ENCODE data around the gene CASZ1. TPM values are rescaled to one million over a fixed set of nuclear protein-coding genes. Genes with fewer than 3 reads are reported as not detected.

CASZ1 gene
- total RNA-seq, 1 experiment from 2014 or later, result 27.8 TPM

DNA sequence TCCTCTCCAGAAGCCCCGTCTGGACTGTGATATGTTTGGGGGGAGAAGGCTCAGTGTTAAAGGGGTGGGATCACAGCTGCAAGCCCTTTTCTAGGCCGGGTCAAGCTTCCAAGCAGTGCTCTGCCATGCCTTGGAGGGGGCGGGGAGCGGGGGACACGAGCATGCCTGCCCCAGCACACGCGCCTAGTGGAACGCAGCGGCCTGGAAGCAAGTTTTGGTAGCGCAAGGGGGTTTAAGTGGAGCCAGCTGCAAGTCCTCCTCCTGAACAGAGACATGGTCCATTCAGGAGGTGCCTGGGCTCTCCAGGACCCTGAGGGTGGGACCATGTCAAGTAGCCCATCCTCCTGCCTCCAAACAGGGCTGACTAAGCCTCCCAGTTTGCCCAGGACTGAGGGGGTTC, 112.2 kb downstream of the CASZ1 start:
- ATAC-seq, result no peak
- no TSS peak for BruUV-seq (replicated peaks)
- H3K27me3 ChIP-seq (ENCODE audit: control insufficient read depth, insufficient read depth, low read length), result no peaks in the 10 kb centered on the region
- in situ Hi-C loops (cut with HindIII; ENCODE audit: low pct_unique_long_range_greater_than_20kb, low sequenced_read_pairs), result no loop called here
- TF ChIP-seq TCF7L2 (IDR thresholded peaks at IDR 0.05; ENCODE audit: low read depth, low read length) (no peak), POLR2AphosphoS5 (IDR thresholded peaks at IDR 0.05; ENCODE audit: low read depth, low read length) (no peak), SIN3A (IDR thresholded peaks at IDR 0.05; ENCODE audit: borderline replicate concordance, insufficient read depth, low read depth, low read length) (no peak)
- TF ChIP-seq, protein P1, sequence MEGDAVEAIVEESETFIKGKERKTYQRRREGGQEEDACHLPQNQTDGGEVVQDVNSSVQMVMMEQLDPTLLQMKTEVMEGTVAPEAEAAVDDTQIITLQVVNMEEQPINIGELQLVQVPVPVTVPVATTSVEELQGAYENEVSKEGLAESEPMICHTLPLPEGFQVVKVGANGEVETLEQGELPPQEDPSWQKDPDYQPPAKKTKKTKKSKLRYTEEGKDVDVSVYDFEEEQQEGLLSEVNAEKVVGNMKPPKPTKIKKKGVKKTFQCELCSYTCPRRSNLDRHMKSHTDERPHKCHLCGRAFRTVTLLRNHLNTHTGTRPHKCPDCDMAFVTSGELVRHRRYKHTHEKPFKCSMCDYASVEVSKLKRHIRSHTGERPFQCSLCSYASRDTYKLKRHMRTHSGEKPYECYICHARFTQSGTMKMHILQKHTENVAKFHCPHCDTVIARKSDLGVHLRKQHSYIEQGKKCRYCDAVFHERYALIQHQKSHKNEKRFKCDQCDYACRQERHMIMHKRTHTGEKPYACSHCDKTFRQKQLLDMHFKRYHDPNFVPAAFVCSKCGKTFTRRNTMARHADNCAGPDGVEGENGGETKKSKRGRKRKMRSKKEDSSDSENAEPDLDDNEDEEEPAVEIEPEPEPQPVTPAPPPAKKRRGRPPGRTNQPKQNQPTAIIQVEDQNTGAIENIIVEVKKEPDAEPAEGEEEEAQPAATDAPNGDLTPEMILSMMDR (IDR thresholded peaks at IDR 0.05), result no peak
- TF ChIP-seq, protein P2, sequence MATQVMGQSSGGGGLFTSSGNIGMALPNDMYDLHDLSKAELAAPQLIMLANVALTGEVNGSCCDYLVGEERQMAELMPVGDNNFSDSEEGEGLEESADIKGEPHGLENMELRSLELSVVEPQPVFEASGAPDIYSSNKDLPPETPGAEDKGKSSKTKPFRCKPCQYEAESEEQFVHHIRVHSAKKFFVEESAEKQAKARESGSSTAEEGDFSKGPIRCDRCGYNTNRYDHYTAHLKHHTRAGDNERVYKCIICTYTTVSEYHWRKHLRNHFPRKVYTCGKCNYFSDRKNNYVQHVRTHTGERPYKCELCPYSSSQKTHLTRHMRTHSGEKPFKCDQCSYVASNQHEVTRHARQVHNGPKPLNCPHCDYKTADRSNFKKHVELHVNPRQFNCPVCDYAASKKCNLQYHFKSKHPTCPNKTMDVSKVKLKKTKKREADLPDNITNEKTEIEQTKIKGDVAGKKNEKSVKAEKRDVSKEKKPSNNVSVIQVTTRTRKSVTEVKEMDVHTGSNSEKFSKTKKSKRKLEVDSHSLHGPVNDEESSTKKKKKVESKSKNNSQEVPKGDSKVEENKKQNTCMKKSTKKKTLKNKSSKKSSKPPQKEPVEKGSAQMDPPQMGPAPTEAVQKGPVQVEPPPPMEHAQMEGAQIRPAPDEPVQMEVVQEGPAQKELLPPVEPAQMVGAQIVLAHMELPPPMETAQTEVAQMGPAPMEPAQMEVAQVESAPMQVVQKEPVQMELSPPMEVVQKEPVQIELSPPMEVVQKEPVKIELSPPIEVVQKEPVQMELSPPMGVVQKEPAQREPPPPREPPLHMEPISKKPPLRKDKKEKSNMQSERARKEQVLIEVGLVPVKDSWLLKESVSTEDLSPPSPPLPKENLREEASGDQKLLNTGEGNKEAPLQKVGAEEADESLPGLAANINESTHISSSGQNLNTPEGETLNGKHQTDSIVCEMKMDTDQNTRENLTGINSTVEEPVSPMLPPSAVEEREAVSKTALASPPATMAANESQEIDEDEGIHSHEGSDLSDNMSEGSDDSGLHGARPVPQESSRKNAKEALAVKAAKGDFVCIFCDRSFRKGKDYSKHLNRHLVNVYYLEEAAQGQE (IDR thresholded peaks at IDR 0.05; ENCODE audit: insufficient read depth in 1 of 2, low read depth in 2 of 2, low read length in 1 of 2), result no peak
- no peak overlapping the region for H3K27ac ChIP-seq (ENCODE audit: low read length)
- no peak for DNase-seq (ENCODE audit: low read depth, low spot score)
- ChIA-PET POLR2A (no interaction called here), CTCF (no interaction called here)
- H3K36me3 ChIP-seq (ENCODE audit: control insufficient read depth, insufficient read depth, low read length), result no peaks in the 10 kb centered on the region
- no peak overlapping the region for H3K4me3 ChIP-seq (ENCODE audit: low read depth in 2 of 2, low read length in 2 of 2)
- H3K4me1 ChIP-seq (ENCODE audit: control insufficient read depth, insufficient read depth, low read length), result peaks cover 32% of the 10 kb centered on the region
- intact Hi-C loops (cut with micrococcal nuclease; ENCODE audit: unreplicated experiment), result no loop called here
- no peaks in the 10 kb centered on the region for H3K9me3 ChIP-seq (ENCODE audit: control insufficient read depth, insufficient read depth, low read depth, low read length)

DNA sequence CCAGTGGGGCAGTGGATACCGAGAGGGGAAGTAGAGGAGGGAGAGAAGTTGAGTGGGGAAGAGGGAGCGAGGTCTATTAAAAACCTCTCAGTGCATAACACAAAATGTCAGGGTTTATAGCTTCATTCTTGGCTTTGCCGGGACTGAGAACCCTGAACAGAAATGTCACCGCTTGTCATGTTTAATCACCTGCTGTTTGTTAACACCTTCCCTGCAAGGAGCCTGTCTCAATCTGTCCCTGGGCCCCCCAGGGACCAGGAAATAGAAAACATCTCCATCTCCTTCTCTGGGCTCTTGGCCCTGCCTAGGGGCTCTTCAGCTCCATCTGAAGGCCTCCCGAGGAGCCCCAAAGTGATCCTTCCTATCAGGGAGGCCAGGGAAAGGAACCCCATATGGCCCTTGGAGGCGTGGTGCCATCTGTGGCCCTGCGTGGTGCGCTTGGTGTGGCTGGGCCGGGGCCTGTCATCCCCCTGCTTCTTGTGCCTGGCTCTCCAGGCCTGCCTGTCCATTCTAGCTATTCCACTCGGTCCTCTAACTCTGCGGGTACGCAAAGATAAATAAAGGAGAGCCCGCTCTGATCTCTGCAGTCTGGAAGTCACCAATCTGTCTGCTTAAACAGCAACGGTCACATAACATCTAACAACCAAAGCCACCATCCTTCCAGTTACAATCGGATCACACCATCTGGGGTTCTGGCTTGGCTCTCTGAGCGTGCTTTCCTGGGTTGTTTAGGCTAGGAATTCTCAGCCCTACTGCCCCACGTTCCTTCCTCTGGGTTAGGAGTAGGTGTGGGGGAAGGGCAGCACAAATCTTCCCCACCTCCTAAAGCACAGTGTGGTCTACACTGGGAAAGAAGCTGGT, 113.8 kb downstream of the CASZ1 start:
- no peak overlapping the region for H3K4me3 ChIP-seq (ENCODE audit: low read depth in 2 of 2, low read length in 2 of 2)
- ChIA-PET POLR2A (no interaction called here), CTCF (interaction anchor here (0.8 kb wide), 1 partner anchor 108 kb away, joined by 5 read pairs; no protein-coding TSS in a partner anchor)
- no peaks in the 10 kb centered on the region for H3K27me3 ChIP-seq (ENCODE audit: control insufficient read depth, insufficient read depth, low read length)
- BruUV-seq (replicated peaks), result no TSS peak
- no peaks in the 10 kb centered on the region for H3K36me3 ChIP-seq (ENCODE audit: control insufficient read depth, insufficient read depth, low read length)
- H3K9me3 ChIP-seq (ENCODE audit: control insufficient read depth, insufficient read depth, low read depth, low read length), result no peaks in the 10 kb centered on the region
- no peak overlapping the region for H3K27ac ChIP-seq (ENCODE audit: low read length)
- DNase-seq (ENCODE audit: low read depth, low spot score) (no peak), ATAC-seq (no peak)
- in situ Hi-C loops (cut with HindIII; ENCODE audit: low pct_unique_long_range_greater_than_20kb, low sequenced_read_pairs), result no loop called here
- H3K4me1 ChIP-seq (ENCODE audit: control insufficient read depth, insufficient read depth, low read length), result peaks cover 33% of the 10 kb centered on the region
- intact Hi-C loops (cut with micrococcal nuclease; ENCODE audit: unreplicated experiment), result no loop called here
- TF ChIP-seq, protein P2 (IDR thresholded peaks at IDR 0.05; ENCODE audit: insufficient read depth in 1 of 2, low read depth in 2 of 2, low read length in 1 of 2), result no peak
- no peak for TF ChIP-seq SIN3A (IDR thresholded peaks at IDR 0.05; ENCODE audit: borderline replicate concordance, insufficient read depth, low read depth, low read length)
- TF ChIP-seq, protein P1 (IDR thresholded peaks at IDR 0.05), result no peak
- no peak for TF ChIP-seq TCF7L2 (IDR thresholded peaks at IDR 0.05; ENCODE audit: low read depth, low read length)
- no peak for TF ChIP-seq POLR2AphosphoS5 (IDR thresholded peaks at IDR 0.05; ENCODE audit: low read depth, low read length)

Measured in Panc1 (cell line).